Endothelial cell of umbilical vein (primary cell): ENCODE results near the gene RAD54L. TPM values are rescaled to one million over a fixed set of nuclear protein-coding genes. Genes with fewer than 3 reads are reported as not detected.

Experiments
- BruUV-seq: library from RNA; stranded (reverse); fragments of 400-500 nt; replicated peaks from 2 replicates; lab custom pipeline; 2021; lab: Mats Ljungman, UMichigan
- CTCF ChIA-PET: fragments of 300-600, 350-600 bp; sonication (Branson Sonifier 250); formaldehyde crosslinking; loops from one replicate; lab custom pipeline; 2021; ENCODE audit warnings: antibody characterized with exemption, inconsistent platforms; lab: Charles Lee
- POLR2A ChIA-PET: fragments of 300-600, 350-600 bp; sonication (Branson Sonifier 250); formaldehyde crosslinking; loops from one replicate; lab custom pipeline; 2021; ENCODE audit warnings: antibody characterized with exemption, inconsistent platforms; lab: Charles Lee
- DNase-seq: peaks from one replicate; pipeline ENCODE4 v3.0.0-alpha.2; 2011; ENCODE audit warnings: low read depth, low spot score
- FAIRE-seq: peaks from 2 replicates; lab custom pipeline; 2011; peaks lifted over from hg19 to GRCh38; lab: Jason Lieb, UNC
- H2AFZ ChIP-seq: 2 replicates; pipeline ENCODE4 v1.6.0; 2012; ENCODE audit warnings: low read depth, low read length, control low read depth, inconsistent platforms
- H3K27ac ChIP-seq: 2 replicates; pipeline ENCODE4 v1.5.1; 2011; ENCODE audit warnings: low read depth, mild to moderate bottlenecking, control low read depth, low read length, moderate library complexity; ENCODE audit not compliant: insufficient read depth
- H3K27me3 ChIP-seq, 2 experiments: 2 replicates each; pipeline versions ENCODE4 v1.6.0 to v1.6.1; 2011; ENCODE audit warnings: low read length in 2 of 2, mixed read lengths in 1 of 2; ENCODE audit not compliant: control insufficient read depth in 2 of 2, insufficient read depth in 2 of 2
- H3K36me3 ChIP-seq, 2 experiments: 2 replicates in 1 of 2; 3 replicates in 1 of 2; pipeline ENCODE4 v1.5.1; 2011; ENCODE audit warnings: low read length in 2 of 2, mild to moderate bottlenecking in 1 of 2, moderate library complexity in 1 of 2; ENCODE audit not compliant: control insufficient read depth in 2 of 2, insufficient read depth in 2 of 2; ENCODE audit errors: extremely low read depth in 1 of 2
- H3K4me1 ChIP-seq: 3 replicates; pipeline ENCODE4 v1.5.1; 2011; ENCODE audit warnings: mild to moderate bottlenecking, low read length; ENCODE audit not compliant: control insufficient read depth, insufficient read depth; ENCODE audit errors: extremely low read depth
- H3K4me2 ChIP-seq: 2 replicates; pipeline ENCODE4 v1.6.1; 2011; ENCODE audit warnings: low read length, control low read depth, mixed read lengths; ENCODE audit not compliant: insufficient read depth
- H3K4me3 ChIP-seq, 3 experiments: fragments of 200-600 bp in 1 of 3; sonication (generic), shearing (Covaris generic) in 1 of 3; replicated peaks in 1 of 3; 2 replicates each; pipeline ENCODE4 v1.5.1; 2011 to 2016; ENCODE audit warnings: control low read depth in 3 of 3, low read length in 3 of 3, mild to moderate bottlenecking in 2 of 3, inconsistent platforms in 1 of 3, low read depth in 1 of 3, moderate library complexity in 1 of 3; ENCODE audit not compliant: insufficient read depth in 1 of 3
- H3K79me2 ChIP-seq: 2 replicates; pipeline ENCODE4 v1.6.0; 2012; ENCODE audit warnings: low read length, inconsistent platforms; ENCODE audit not compliant: control insufficient read depth, insufficient read depth
- H3K9ac ChIP-seq: replicated peaks from 2 replicates; pipeline ENCODE3; 2011; ENCODE audit warnings: low read length, control low read depth; ENCODE audit not compliant: insufficient read depth; ENCODE audit errors: extremely low read depth
- H3K9me1 ChIP-seq: replicated peaks from 3 replicates; pipeline ENCODE4 v1.6.0; 2011; ENCODE audit warnings: mild to moderate bottlenecking, low read length; ENCODE audit not compliant: control insufficient read depth, insufficient read depth; ENCODE audit errors: extremely low read depth
- H3K9me3 ChIP-seq: replicated peaks from 2 replicates; pipeline ENCODE4 v1.5.1; 2012; ENCODE audit warnings: low read length, inconsistent platforms; ENCODE audit not compliant: control insufficient read depth, insufficient read depth
- H4K20me1 ChIP-seq: replicated peaks from 2 replicates; pipeline ENCODE3; 2011; ENCODE audit warnings: mild to moderate bottlenecking, low read length; ENCODE audit not compliant: control insufficient read depth, insufficient read depth; ENCODE audit errors: extremely low read depth
- CTCF ChIP-seq, 2 donors: IDR thresholded peaks; 1 replicate in 1 of 2; 2 replicates in 1 of 2; pipeline ENCODE4 v1.5.1; 2011; ENCODE audit warnings: low read length in 2 of 2, mild to moderate bottlenecking in 2 of 2, moderate library complexity in 2 of 2, control low read depth in 1 of 2, inconsistent platforms in 1 of 2, low read depth in 1 of 2; ENCODE audit not compliant: insufficient read depth in 1 of 2; ENCODE audit errors: extremely low read depth in 1 of 2
- EZH2 ChIP-seq: IDR thresholded peaks from 2 replicates; pipeline ENCODE4 v1.6.1; 2012; ENCODE audit warnings: borderline replicate concordance, low read depth, mild to moderate bottlenecking, moderate library complexity, low read length, inconsistent platforms; ENCODE audit not compliant: severe bottlenecking
- POLR2A ChIP-seq: IDR thresholded peaks from 2 replicates; pipeline ENCODE4 v1.6.1; 2012; ENCODE audit warnings: low read depth, mild to moderate bottlenecking, control low read depth, low read length
- POLR2AphosphoS5 ChIP-seq: IDR thresholded peaks from 2 replicates; pipeline ENCODE4 v1.6.1; 2012; ENCODE audit warnings: low read depth, mild to moderate bottlenecking, control low read depth, low read length, moderate library complexity; ENCODE audit not compliant: insufficient read depth
- dilution Hi-C: fragments of 300-500 bp; cut with MboI; formaldehyde crosslinking; loops from one replicate; pipeline ENCODE4 v1.15.0; 2019; ENCODE audit warnings: low sequenced_read_pairs; ENCODE audit not compliant: extremely low pct_ligation_motif_present
- intact Hi-C: fragments of 100-400 bp; cut with micrococcal nuclease; formaldehyde crosslinking; loops from one replicate; pipeline ENCODE4 v1.10.0; 2022
- polyA plus RNA-seq, 4 experiments: library from polyadenylated mRNA; depleted of rRNA in 3 of 4; stranded (reverse) in 3 of 4; unstranded in 1 of 4; fragments of >200 nt; gene quantifications; 2 replicates each; pipeline versions ENCODE4 v1.2.1 to v1.2.3, GENCODE V29; 2011 to 2012; ENCODE audit warnings: missing spikeins in 1 of 4
- total RNA-seq: library from RNA; stranded (reverse); gene quantifications from 2 replicates; pipeline ENCODE4 v1.2.3, GENCODE V29; 2021

Gene RAD54L
- total and polyA plus RNA-seq, 2 donors (not counting 3 experiments of a cell fraction or from before 2014, with no cell fraction given), result 10.5 to 18.9 TPM

- H3K4me3 ChIP-seq, result peak within 1 kb of the TSS; percentile 26 to 88 (median 64)
- BruUV-seq, result TSS peak; percentile 62
- peak; percentile 56 for FAIRE-seq
- ChIA-PET POLR2A (no interaction called here), CTCF (interaction anchor here (6.4 kb wide), 1 partner anchor 26 kb away, joined by 35 read pairs; no protein-coding TSS in a partner anchor)
- no peaks in the 10 kb centered on the region for H3K9me3 ChIP-seq
- peak within 1 kb of the TSS; percentile 64 for H3K9ac ChIP-seq
- peaks cover 8% of the 10 kb centered on the region for H3K4me1 ChIP-seq
- H2AFZ ChIP-seq, result peak within 1 kb of the TSS; percentile 94
- H3K27me3 ChIP-seq, result no peaks in the 10 kb centered on the region
- H3K79me2 ChIP-seq, result no peaks in the 10 kb centered on the region
- intact Hi-C loops (loop anchor here (1.0 kb wide), 3 partner anchors 15 to 161 kb away; no protein-coding TSS in a partner anchor), dilution Hi-C loops (loop anchor here (25.0 kb wide), 1 partner anchor 161 kb away; no protein-coding TSS in a partner anchor)
- H4K20me1 ChIP-seq, result no peaks in the 10 kb centered on the region
- peak within 1 kb of the TSS; percentile 39 for H3K27ac ChIP-seq
- peak; percentile 63 for DNase-seq
- TF ChIP-seq EZH2, result no peak
- TF ChIP-seq POLR2A, result peak; percentile 88
- TF ChIP-seq CTCF (IDR thresholded peaks at IDR 0.05; ENCODE audit: extremely low read depth in 1 of 2, insufficient read depth in 1 of 2, low read depth in 1 of 2, low read length in 2 of 2), result peak in 1 of 2 donors; percentile 19
- TF ChIP-seq POLR2AphosphoS5, result peak; percentile 78
- H3K9me1 ChIP-seq, result no peaks in the 10 kb centered on the region
- peaks cover 0 to 2% of the 10 kb centered on the region in 2 experiments for H3K36me3 ChIP-seq
- H3K4me2 ChIP-seq, result peak within 1 kb of the TSS; percentile 66
Observed at GRCh38 chr1:46197964-46198811, 49.4 kb upstream of the RAD54L start, which contains the start of gene POMGNT1. POMGNT1 (minus strand) TSS chr1:46198434; CDS start chr1:46197821, 613 bp downstream.
